Colonic mucosa (tissue), 4 donors: ENCODE results near the gene PLRG1. TPM values are rescaled to one million over a fixed set of nuclear protein-coding genes. Genes with fewer than 3 reads are reported as not detected.

Experiments used
- DNase-seq: peaks from one replicate; pipeline ENCODE4 v3.0.0-alpha.2; 2020
- H3K27ac ChIP-seq: fragments of 200-600 bp; one replicate; pipeline ENCODE4 v1.8.0; 2021
- H3K27me3 ChIP-seq: fragments of 200-600 bp; one replicate; pipeline ENCODE4 v1.8.0; 2021
- H3K36me3 ChIP-seq: fragments of 200-600 bp; one replicate; pipeline ENCODE4 v1.8.0; 2021
- H3K4me1 ChIP-seq: fragments of 200-600 bp; one replicate; pipeline ENCODE4 v1.8.0; 2021; ENCODE audit warnings: mild to moderate bottlenecking
- H3K4me3 ChIP-seq: fragments of 200-600 bp; one replicate; pipeline ENCODE4 v1.8.0; 2021
- H3K9ac ChIP-seq, 2 donors: one replicate each; pipeline ENCODE4 v1.7.0; 2013; ENCODE audit warnings: control low read depth in 2 of 2, low read depth in 2 of 2, low read length in 2 of 2
- H3K9me3 ChIP-seq: fragments of 200-600 bp; one replicate; pipeline ENCODE4 v1.8.0; 2021
- CTCF ChIP-seq: fragments of 200-600 bp; IDR thresholded peaks from one replicate; pipeline ENCODE4 v1.8.0; 2022; ENCODE audit warnings: antibody characterized with exemption, mild to moderate bottlenecking
- intact Hi-C: fragments of 100-400 bp; cut with DNase I; formaldehyde crosslinking; loops from one replicate; pipeline ENCODE4 v1.14.1; 2022
- total RNA-seq, 2 donors: library from RNA; stranded (reverse); fragmentation: NEBNext Ultra II Directional in 1 of 2; extraction: Animal tissue kit (Norgen Biotek cat#: 25700) in 1 of 2; gene quantifications; one replicate each; pipeline ENCODE4 v1.2.1, GENCODE V29; 2021
- donor health status: healthy.
- donor health status: DM: no; HTN: no; CAD: no.
- donor health status: DM: no; HTN: no; CAD: no.

The PLRG1 gene
- total RNA-seq, 2 donors from 2014 or later, result 60.4 to 74.3 TPM

- no peak for TF ChIP-seq CTCF
- Histone ChIP-seq H3K27ac (no peak within 1 kb of the TSS), H3K9ac (peak within 1 kb of the TSS in 1 of 2 donors; percentile 12), H3K36me3 (no peaks in the 10 kb centered on the region), H3K4me1 (no peaks in the 10 kb centered on the region), H3K4me3 (peak within 1 kb of the TSS; percentile 13), H3K27me3 (peaks cover 32% of the 10 kb centered on the region), H3K9me3 (no peaks in the 10 kb centered on the region)
- peak; percentile 53 for DNase-seq
- intact Hi-C loops, result no loop called here
Observed at GRCh38 chr4:154491341-154492271, 58.6 kb downstream of the PLRG1 start, which contains the start of gene DCHS2. Gene DCHS2, minus strand, starts transcription at chr4:154491799. Its CDS starts 444 bp downstream, at chr4:154491355.

GRCh38 chr4:154490583-154491340 lies 59.4 kb downstream of the PLRG1 start:
- Histone ChIP-seq H3K4me1 (no peaks in the 10 kb centered on the region), H3K9me3 (no peaks in the 10 kb centered on the region), H3K27me3 (peaks cover 32% of the 10 kb centered on the region), H3K9ac (peak overlapping the region in 1 of 2 donors; percentile 12), H3K4me3 (peak overlapping the region; percentile 13), H3K36me3 (no peaks in the 10 kb centered on the region), H3K27ac (no peak overlapping the region)
- intact Hi-C loops, result no loop called here
- no peak for DNase-seq
- TF ChIP-seq CTCF, result no peak

GRCh38 chr4:154490234-154490582 lies 60.0 kb downstream of the PLRG1 start:
- Histone ChIP-seq H3K9ac (no peak overlapping the region), H3K27me3 (peaks cover 32% of the 10 kb centered on the region), H3K9me3 (no peaks in the 10 kb centered on the region), H3K4me3 (peak overlapping the region; percentile 13), H3K36me3 (no peaks in the 10 kb centered on the region), H3K4me1 (no peaks in the 10 kb centered on the region), H3K27ac (no peak overlapping the region)
- DNase-seq, result no peak
- intact Hi-C loops, result no loop called here
- no peak for TF ChIP-seq CTCF

- Histone ChIP-seq H3K27me3 (peaks cover 32% of the 10 kb centered on the region), H3K27ac (no peak overlapping the region), H3K9me3 (no peaks in the 10 kb centered on the region), H3K4me3 (no peak overlapping the region), H3K36me3 (no peaks in the 10 kb centered on the region), H3K9ac (no peak overlapping the region), H3K4me1 (no peaks in the 10 kb centered on the region)
- intact Hi-C loops, result no loop called here
- no peak for DNase-seq
- no peak for TF ChIP-seq CTCF
Observed at GRCh38 chr4:154489558-154490233, 60.5 kb downstream of the PLRG1 start.

- Histone ChIP-seq H3K4me1 (no peaks in the 10 kb centered on the region), H3K27me3 (peaks cover 30% of the 10 kb centered on the region), H3K36me3 (no peaks in the 10 kb centered on the region), H3K27ac (no peak overlapping the region), H3K4me3 (no peak overlapping the region), H3K9ac (no peak overlapping the region), H3K9me3 (no peaks in the 10 kb centered on the region)
- intact Hi-C loops, result no loop called here
- TF ChIP-seq CTCF, result no peak
- no peak for DNase-seq
Observed at GRCh38 chr4:154487145-154487544, 63.1 kb downstream of the PLRG1 start.
